GM12878 (cell line): ENCODE measurements around the gene FOXD2. TPM values are rescaled to one million over a fixed set of nuclear protein-coding genes. Genes with fewer than 3 reads are reported as not detected.

Experiments used
- ATAC-seq: fragments of 200-7000 bp; cut with Tn5 transposase; 3 replicates; pipeline ENCODE4 v1.9.1; 2020; ENCODE audit warnings: mild to moderate bottlenecking, moderate library complexity
- BruUV-seq: library from RNA; stranded (reverse); fragments of 400-500 nt; replicated peaks from 2 replicates; lab custom pipeline; 2021; lab: Mats Ljungman, UMichigan
- CTCF ChIA-PET: fragments of 300-600 bp; sonication (Branson Sonifier 250); formaldehyde crosslinking; extraction: SDS; loops from one replicate; lab custom pipeline; 2021; ENCODE audit warnings: inconsistent platforms; lab: Yijun Ruan, JAX
- POLR2A ChIA-PET: fragments of 350-600 bp; formaldehyde crosslinking; extraction: SDS; loops from one replicate; lab custom pipeline; 2021; ENCODE audit warnings: inconsistent platforms; lab: Charles Lee
- RAD21 ChIA-PET: fragments of 300-600 bp; sonication (Branson Sonifier 250); formaldehyde crosslinking; loops from one replicate; lab custom pipeline; 2023; ENCODE audit warnings: antibody characterized with exemption; ENCODE audit not compliant: unreplicated experiment; lab: Charles Lee
- SMC1A ChIA-PET: fragments of 300-600 bp; sonication (Branson Sonifier 250); formaldehyde crosslinking; loops from one replicate; lab custom pipeline; 2023; ENCODE audit not compliant: unreplicated experiment, uncharacterized antibody; lab: Charles Lee
- DNase-seq: peaks from one replicate; pipeline ENCODE4 v3.0.0-alpha.2; 2011; ENCODE audit warnings: low read depth, low spot score
- FAIRE-seq: peaks from 3 replicates; lab custom pipeline; 2011; peaks lifted over from hg19 to GRCh38; lab: Jason Lieb, UNC
- H2AFZ ChIP-seq: 2 replicates; pipeline ENCODE4 v1.6.0; 2011; ENCODE audit warnings: low read depth, low read length, control low read depth; ENCODE audit not compliant: control insufficient read depth
- H3K27ac ChIP-seq: 2 replicates; pipeline ENCODE4 v1.5.1; 2011; ENCODE audit warnings: control low read depth; ENCODE audit not compliant: control insufficient read depth, insufficient read depth
- H3K27me3 ChIP-seq, 2 experiments: replicated peaks in 1 of 2; 2 replicates each; pipeline versions ENCODE4 v1.6.0 to v1.6.1; 2011; ENCODE audit warnings: low read length in 1 of 2; ENCODE audit not compliant: control insufficient read depth in 2 of 2, insufficient read depth in 2 of 2
- H3K36me3 ChIP-seq, 2 experiments: 2 replicates each; pipeline ENCODE4 v1.5.1; 2011; ENCODE audit warnings: low read length in 1 of 2; ENCODE audit not compliant: control insufficient read depth in 2 of 2, insufficient read depth in 2 of 2
- H3K4me1 ChIP-seq: 2 replicates; pipeline ENCODE4 v1.6.1; 2011; ENCODE audit warnings: mild to moderate bottlenecking, low read length, moderate library complexity, mixed read lengths; ENCODE audit not compliant: control insufficient read depth, insufficient read depth
- H3K4me2 ChIP-seq: 2 replicates; pipeline ENCODE4 v1.6.0; 2011; ENCODE audit warnings: control low read depth; ENCODE audit not compliant: control insufficient read depth, insufficient read depth
- H3K4me3 ChIP-seq: fragments of 200-600 bp; sonication (generic); 2 replicates; pipeline ENCODE4 v1.5.1; 2016
- H3K79me2 ChIP-seq: 2 replicates; pipeline ENCODE4 v1.6.0; 2011; ENCODE audit warnings: low read length; ENCODE audit not compliant: control insufficient read depth, insufficient read depth
- H3K9ac ChIP-seq: 2 replicates; pipeline ENCODE4 v1.8.0; 2011; ENCODE audit warnings: low read length, control low read depth, mixed read lengths; ENCODE audit not compliant: control insufficient read depth, insufficient read depth
- H3K9me3 ChIP-seq: replicated peaks from 3 replicates; pipeline ENCODE4 v1.5.1; 2011; ENCODE audit warnings: mild to moderate bottlenecking, low read length; ENCODE audit not compliant: control insufficient read depth, insufficient read depth
- H4K20me1 ChIP-seq: 2 replicates; pipeline ENCODE4 v1.6.0; 2011; ENCODE audit not compliant: control insufficient read depth, insufficient read depth
- WGBS: methylation state at CpG from one replicate; pipeline ENCODE4 v1.1.6; 2016; ENCODE audit warnings: low lambda C conversion rate; ENCODE audit not compliant: insufficient replicate concordance, insufficient coverage; ENCODE audit errors: missing lambda C conversion rate; 5-methylcytosine and 5-hydroxymethylcytosine counted together
- in situ Hi-C: fragments of 300-500 bp; cut with MboI; formaldehyde crosslinking; loops from 9 replicates; pipeline ENCODE4 v1.14.3; 2018; ENCODE audit warnings: mixed read lengths
- intact Hi-C: fragments of 100-400 bp; cut with micrococcal nuclease; formaldehyde crosslinking; loops from one replicate; pipeline ENCODE4 v1.14.2; 2022; ENCODE audit not compliant: unreplicated experiment
- polyA plus RNA-seq, 11 experiments: library from polyadenylated mRNA; depleted of rRNA in 4 of 11; unstranded in 6 of 11; stranded (reverse) in 5 of 11; fragments of >200 nt; fragmentation: Nextera tagmentation in 4 of 11; fragmentation: Illumina TruSeq in 1 of 11; extraction: Ambion mirVana in 4 of 11; extraction: Trizol in 1 of 11; gene quantifications; 1 replicate in 1 of 11; 2 replicates in 10 of 11; pipeline versions ENCODE4 v1.2.1 to v1.2.3, GENCODE V29; 2011 to 2016; ENCODE audit warnings: inconsistent platforms in 2 of 11, missing spikeins in 2 of 11, low read depth in 1 of 11
- total RNA-seq, 4 experiments: library from RNA; depleted of rRNA in 3 of 4; stranded (reverse); fragments of >200 nt in 3 of 4; fragmentation: Illumina TruSeq in 1 of 4; extraction: Trizol in 1 of 4; gene quantifications; 2 replicates each; pipeline versions ENCODE4 v1.2.1 to v1.2.3, GENCODE V29; 2013 to 2021
- TF ChIP-seq, protein P1 (sequence below): fragments of 150-350 bp; IDR thresholded peaks from 2 replicates; pipeline ENCODE4 v1.6.1; 2014; ENCODE audit warnings: mild to moderate bottlenecking, low read depth, low read length
- TF ChIP-seq, protein P2 (sequence below), 3 experiments: IDR thresholded peaks in 2 of 3; conservative IDR thresholded peaks in 1 of 3; 2 replicates each; pipeline ENCODE4 v1.5.1; 2011; ENCODE audit warnings: low read depth in 3 of 3, low read length in 3 of 3, mild to moderate bottlenecking in 3 of 3, control low read depth in 2 of 3, moderate library complexity in 2 of 3, inconsistent platforms in 1 of 3, mixed read lengths in 1 of 3; ENCODE audit not compliant: control insufficient read depth in 2 of 3, insufficient read depth in 1 of 3; ENCODE audit errors: extremely low read depth in 1 of 3

Gene FOXD2
- total and polyA plus RNA-seq, 10 of the 15 experiments (the other 5 are each of a cell fraction or from before 2014, with no cell fraction given), result under 0.01 to 0.27 (median 0.04) TPM; not detected in 1

DNA sequence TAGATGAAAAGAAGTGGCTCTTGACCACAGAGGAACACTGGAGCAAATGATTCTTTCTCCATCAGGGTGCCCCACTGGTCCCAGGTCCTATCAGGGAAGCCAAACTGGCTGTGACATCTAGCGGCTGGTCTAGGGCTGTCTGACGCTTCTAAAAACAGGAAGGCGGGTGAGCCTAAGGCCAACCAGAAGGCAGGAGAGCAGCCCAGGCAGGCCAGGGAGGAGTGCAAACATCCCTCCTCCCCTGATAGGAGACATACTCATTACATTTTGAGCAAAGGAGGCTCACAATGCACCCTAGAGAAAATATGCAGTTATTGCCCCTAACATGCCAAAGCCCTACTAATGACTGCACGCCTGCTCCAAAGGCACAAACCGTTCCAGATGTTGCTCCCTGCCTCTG, 32.1 kb upstream of the FOXD2 start:
- in situ Hi-C loops (no loop called here), intact Hi-C loops (no loop called here)
- ChIA-PET SMC1A (no interaction called here), RAD21 (no interaction called here), POLR2A (no interaction called here), CTCF (interaction anchor here (1.5 kb wide), 1 partner anchor 17 kb away, joined by 4 read pairs; no protein-coding TSS in a partner anchor)
- H3K4me2 ChIP-seq, result no peak overlapping the region
- ATAC-seq (peak; percentile 46), DNase-seq (no peak), FAIRE-seq (no peak)
- no peak overlapping the region for H2AFZ ChIP-seq
- no peak overlapping the region for H3K27ac ChIP-seq
- no peaks in the 10 kb centered on the region for H4K20me1 ChIP-seq
- no peaks in the 10 kb centered on the region for H3K4me1 ChIP-seq
- H3K79me2 ChIP-seq, result no peaks in the 10 kb centered on the region
- no peak overlapping the region for H3K4me3 ChIP-seq
- 55% methylated on average over 5 of the region's 5 CpGs for WGBS
- H3K36me3 ChIP-seq, result no peaks in the 10 kb centered on the region
- no TSS peak for BruUV-seq
- TF ChIP-seq, protein P1, sequence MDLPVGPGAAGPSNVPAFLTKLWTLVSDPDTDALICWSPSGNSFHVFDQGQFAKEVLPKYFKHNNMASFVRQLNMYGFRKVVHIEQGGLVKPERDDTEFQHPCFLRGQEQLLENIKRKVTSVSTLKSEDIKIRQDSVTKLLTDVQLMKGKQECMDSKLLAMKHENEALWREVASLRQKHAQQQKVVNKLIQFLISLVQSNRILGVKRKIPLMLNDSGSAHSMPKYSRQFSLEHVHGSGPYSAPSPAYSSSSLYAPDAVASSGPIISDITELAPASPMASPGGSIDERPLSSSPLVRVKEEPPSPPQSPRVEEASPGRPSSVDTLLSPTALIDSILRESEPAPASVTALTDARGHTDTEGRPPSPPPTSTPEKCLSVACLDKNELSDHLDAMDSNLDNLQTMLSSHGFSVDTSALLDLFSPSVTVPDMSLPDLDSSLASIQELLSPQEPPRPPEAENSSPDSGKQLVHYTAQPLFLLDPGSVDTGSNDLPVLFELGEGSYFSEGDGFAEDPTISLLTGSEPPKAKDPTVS, result no peak
- TF ChIP-seq, protein P2, sequence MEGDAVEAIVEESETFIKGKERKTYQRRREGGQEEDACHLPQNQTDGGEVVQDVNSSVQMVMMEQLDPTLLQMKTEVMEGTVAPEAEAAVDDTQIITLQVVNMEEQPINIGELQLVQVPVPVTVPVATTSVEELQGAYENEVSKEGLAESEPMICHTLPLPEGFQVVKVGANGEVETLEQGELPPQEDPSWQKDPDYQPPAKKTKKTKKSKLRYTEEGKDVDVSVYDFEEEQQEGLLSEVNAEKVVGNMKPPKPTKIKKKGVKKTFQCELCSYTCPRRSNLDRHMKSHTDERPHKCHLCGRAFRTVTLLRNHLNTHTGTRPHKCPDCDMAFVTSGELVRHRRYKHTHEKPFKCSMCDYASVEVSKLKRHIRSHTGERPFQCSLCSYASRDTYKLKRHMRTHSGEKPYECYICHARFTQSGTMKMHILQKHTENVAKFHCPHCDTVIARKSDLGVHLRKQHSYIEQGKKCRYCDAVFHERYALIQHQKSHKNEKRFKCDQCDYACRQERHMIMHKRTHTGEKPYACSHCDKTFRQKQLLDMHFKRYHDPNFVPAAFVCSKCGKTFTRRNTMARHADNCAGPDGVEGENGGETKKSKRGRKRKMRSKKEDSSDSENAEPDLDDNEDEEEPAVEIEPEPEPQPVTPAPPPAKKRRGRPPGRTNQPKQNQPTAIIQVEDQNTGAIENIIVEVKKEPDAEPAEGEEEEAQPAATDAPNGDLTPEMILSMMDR (IDR thresholded peaks at IDR 0.05 in 2 of 3, conservative IDR thresholded peaks at IDR 0.05 in 1 of 3; ENCODE audit: control insufficient read depth in 2 of 3, extremely low read depth in 1 of 3, insufficient read depth in 1 of 3, low read depth in 3 of 3, low read length in 3 of 3), result 0 out of 6 replicates have a peak, but pooled peaks of 1 of the 3 experiments have one; percentile 12
- no peak overlapping the region for H3K9ac ChIP-seq
- no peaks in the 10 kb centered on the region for H3K9me3 ChIP-seq
- 0 out of 4 replicates have a peak, but pooled peaks cover 0 to 1% of the 10 kb centered on the region in 2 experiments for H3K27me3 ChIP-seq
